Natural killer cell (primary cell): ENCODE results near the gene LAMA5. TPM values are rescaled to one million over a fixed set of nuclear protein-coding genes. Genes with fewer than 3 reads are reported as not detected.

Experiments used
- ATAC-seq, 3 donors: fragments of 150-1000 bp in 2 of 3; fragments of 200-7000 bp in 1 of 3; cut with Tn5 transposase; 1 replicate in 1 of 3; 2 replicates in 2 of 3; pipeline ENCODE4 v1.10.0; 2021; ENCODE audit warnings: mild to moderate bottlenecking in 2 of 3, moderate library complexity in 2 of 3
- DNase-seq, 2 donors: peaks; one replicate each; pipeline versions ENCODE4 v3.0.0 to v3.0.0-alpha.2; 2013 to 2021; ENCODE audit warnings: mixed read lengths in 1 of 2
- H3K27ac ChIP-seq: one replicate; pipeline ENCODE4 v1.5.1; 2013; ENCODE audit warnings: mild to moderate bottlenecking, low read length
- H3K27me3 ChIP-seq: one replicate; pipeline ENCODE4 v1.6.1; 2013; ENCODE audit warnings: low read length; ENCODE audit not compliant: control insufficient read depth, insufficient read depth
- H3K36me3 ChIP-seq: one replicate; pipeline ENCODE4 v1.6.1; 2013; ENCODE audit warnings: low read length; ENCODE audit not compliant: control insufficient read depth, insufficient read depth
- H3K4me1 ChIP-seq: one replicate; pipeline ENCODE4 v1.6.1; 2013; ENCODE audit warnings: low read length; ENCODE audit not compliant: control insufficient read depth, insufficient read depth
- H3K4me3 ChIP-seq: one replicate; pipeline ENCODE4 v1.5.1; 2013; ENCODE audit warnings: low read length
- H3K9me3 ChIP-seq: one replicate; pipeline ENCODE4 v1.6.1; 2013; ENCODE audit warnings: low read length; ENCODE audit not compliant: control insufficient read depth, insufficient read depth
- H3K27ac Mint-ChIP-seq, 2 donors: one replicate each; pipeline ENCODE4 v1.8.0; 2022; ENCODE audit warnings: mild to moderate bottlenecking in 2 of 2, mixed read lengths in 2 of 2, moderate library complexity in 1 of 2
- H3K27me3 Mint-ChIP-seq, 2 donors: one replicate each; pipeline ENCODE4 v1.8.0; 2022; ENCODE audit warnings: low read depth in 2 of 2, mixed read lengths in 2 of 2
- H3K36me3 Mint-ChIP-seq: one replicate; pipeline ENCODE4 v1.8.0; 2022; ENCODE audit warnings: mixed read lengths
- H3K4me1 Mint-ChIP-seq, 2 donors: one replicate each; pipeline ENCODE4 v1.8.0; 2022; ENCODE audit warnings: mixed read lengths in 2 of 2
- H3K4me3 Mint-ChIP-seq: one replicate; pipeline ENCODE4 v1.8.0; 2022; ENCODE audit warnings: mild to moderate bottlenecking, moderate library complexity, mixed read lengths
- H3K9me3 Mint-ChIP-seq, 2 donors: one replicate each; pipeline ENCODE4 v1.8.0; 2022; ENCODE audit warnings: mixed read lengths in 2 of 2
- CTCF ChIP-seq: fragments of 200-600 bp; IDR thresholded peaks from one replicate; pipeline ENCODE4 v1.8.0; 2022; ENCODE audit warnings: antibody characterized with exemption
- WGBS: methylation state at CpG from one replicate; pipeline ENCODE4 v1.1.7; 2013; ENCODE audit warnings: missing lambda C conversion rate; ENCODE audit not compliant: insufficient coverage; 5-methylcytosine and 5-hydroxymethylcytosine counted together
- intact Hi-C: fragments of 100-400 bp; cut with micrococcal nuclease; formaldehyde crosslinking; loops from one replicate; pipeline ENCODE4 v1.14.2; 2022
- total RNA-seq, 4 donors: library from RNA; stranded (reverse); fragments of 120-200 nt in 1 of 4; gene quantifications; one replicate each; pipeline versions ENCODE4 v1.2.3 to v1.2.4, GENCODE V29; 2013 to 2022

LAMA5 gene
- total RNA-seq, 3 donors from 2014 or later (not counting 1 experiment from before 2014, with no cell fraction given): 1.0 to 4.3 (median 1.4) TPM

- H3K27ac Mint-ChIP-seq: no peak overlapping the region
- no peak for TF ChIP-seq CTCF
- H3K9me3 Mint-ChIP-seq: peaks cover 0 to 3% of the 10 kb centered on the region in 2 donors
- H3K27me3 ChIP-seq: no peaks in the 10 kb centered on the region
- no peaks in the 10 kb centered on the region for H3K9me3 ChIP-seq
- 96% methylated on average over 24 of the region's 24 CpGs for WGBS
- DNase-seq (no peak), ATAC-seq (no peak)
- H3K36me3 ChIP-seq: peaks cover 18% of the 10 kb centered on the region
- no peaks in the 10 kb centered on the region for H3K27me3 Mint-ChIP-seq
- H3K4me1 Mint-ChIP-seq: peaks cover 8 to 14% of the 10 kb centered on the region in 2 donors
- H3K4me3 Mint-ChIP-seq: no peak overlapping the region
- H3K4me1 ChIP-seq: no peaks in the 10 kb centered on the region
- no peaks in the 10 kb centered on the region for H3K36me3 Mint-ChIP-seq
- intact Hi-C loops: no loop called here
- no peak overlapping the region for H3K27ac ChIP-seq
- no peak overlapping the region for H3K4me3 ChIP-seq
Measured at GRCh38 chr20:62393830-62394229, 26.7 kb upstream of the LAMA5 start.

GRCh38 chr20:62393335-62393665, 26.2 kb upstream of the LAMA5 start:
- no peaks in the 10 kb centered on the region for H3K36me3 Mint-ChIP-seq
- H3K27me3 Mint-ChIP-seq: no peaks in the 10 kb centered on the region
- Histone ChIP-seq H3K4me1 (peaks cover 2% of the 10 kb centered on the region), H3K4me3 (no peak overlapping the region), H3K9me3 (no peaks in the 10 kb centered on the region), H3K27me3 (no peaks in the 10 kb centered on the region), H3K27ac (no peak overlapping the region), H3K36me3 (peaks cover 24% of the 10 kb centered on the region)
- no peak for DNase-seq
- no peak overlapping the region for H3K4me3 Mint-ChIP-seq
- peaks cover 0 to 3% of the 10 kb centered on the region in 2 donors for H3K9me3 Mint-ChIP-seq
- 86% methylated on average over 12 of the region's 12 CpGs for WGBS
- no peak for ATAC-seq
- TF ChIP-seq CTCF: no peak
- peaks cover 8 to 15% of the 10 kb centered on the region in 2 donors for H3K4me1 Mint-ChIP-seq
- intact Hi-C loops: no loop called here
- H3K27ac Mint-ChIP-seq: no peak overlapping the region

GRCh38 chr20:62392621-62393334, 25.7 kb upstream of the LAMA5 start:
- Histone ChIP-seq H3K4me3 (no peak overlapping the region), H3K9me3 (no peaks in the 10 kb centered on the region), H3K27ac (no peak overlapping the region), H3K27me3 (no peaks in the 10 kb centered on the region), H3K36me3 (peaks cover 27% of the 10 kb centered on the region), H3K4me1 (peaks cover 7% of the 10 kb centered on the region)
- ATAC-seq (no peak), DNase-seq (no peak)
- Mint-ChIP-seq H3K27ac (no peak overlapping the region), H3K4me3 (no peak overlapping the region), H3K36me3 (no peaks in the 10 kb centered on the region), H3K4me1 (peaks cover 12 to 20% of the 10 kb centered on the region in 2 donors), H3K27me3 (no peaks in the 10 kb centered on the region), H3K9me3 (no peaks in the 10 kb centered on the region)
- intact Hi-C loops: no loop called here
- 94% methylated on average over 20 of the region's 21 CpGs for WGBS
- TF ChIP-seq CTCF: no peak

- Histone ChIP-seq H3K9me3 (no peaks in the 10 kb centered on the region), H3K4me1 (peaks cover 13% of the 10 kb centered on the region), H3K36me3 (peaks cover 27% of the 10 kb centered on the region), H3K27ac (no peak overlapping the region), H3K4me3 (no peak overlapping the region), H3K27me3 (no peaks in the 10 kb centered on the region)
- DNase-seq (no peak), ATAC-seq (no peak)
- intact Hi-C loops: no loop called here
- H3K4me1 Mint-ChIP-seq: peaks cover 16 to 26% of the 10 kb centered on the region in 2 donors
- no peaks in the 10 kb centered on the region for H3K27me3 Mint-ChIP-seq
- no peak overlapping the region for H3K4me3 Mint-ChIP-seq
- no peaks in the 10 kb centered on the region for H3K9me3 Mint-ChIP-seq
- WGBS: 95% methylated on average over 10 of the region's 10 CpGs
- TF ChIP-seq CTCF: no peak
- no peak overlapping the region for H3K27ac Mint-ChIP-seq
- no peaks in the 10 kb centered on the region for H3K36me3 Mint-ChIP-seq
Measured at GRCh38 chr20:62392077-62392418, 24.9 kb upstream of the LAMA5 start.
